Pancreas (tissue), 10 donors: ENCODE data around the gene CACNA2D3. TPM values are rescaled to one million over a fixed set of nuclear protein-coding genes. Genes with fewer than 3 reads are reported as not detected.

ENCODE experiments used
- ATAC-seq, 4 donors: fragments of 200-7000 bp; cut with Tn5 transposase; one replicate each; pipeline versions ENCODE4 v1.8.0 to v1.9.1; 2020; ENCODE audit warnings: mild to moderate bottlenecking in 4 of 4, moderate library complexity in 4 of 4
- DNase-seq, 6 donors: peaks; one replicate each; pipeline ENCODE4 v3.0.0-alpha.2; 2020
- FAIRE-seq: peaks from 2 replicates; lab custom pipeline; 2012; peaks lifted over from hg19 to GRCh38; lab: Jason Lieb, UNC
- H3K27ac ChIP-seq, 4 donors: fragments of 200-600 bp; sonication (generic); 1 replicate in 3 of 4; 2 replicates in 1 of 4; pipeline versions ENCODE4 v1.5.0 to v1.8.0; 2020
- H3K27me3 ChIP-seq, 4 donors: fragments of 200-600 bp; one replicate each; pipeline ENCODE4 v1.8.0; 2021
- H3K36me3 ChIP-seq, 3 donors: fragments of 200-600 bp; sonication (generic) in 1 of 3; one replicate each; pipeline versions ENCODE4 v1.5.0 to v1.8.0; 2020 to 2021
- H3K4me1 ChIP-seq, 3 donors: fragments of 200-600 bp; one replicate each; pipeline ENCODE4 v1.8.0; 2021
- H3K4me3 ChIP-seq, 4 donors: fragments of 200-600 bp; sonication (generic) in 2 of 4; one replicate each; pipeline versions ENCODE4 v1.5.0 to v1.8.0; 2020 to 2021
- H3K9me3 ChIP-seq, 4 donors: fragments of 200-600 bp; one replicate each; pipeline ENCODE4 v1.8.0; 2021
- whole genome bisulfite sequencing, 2 donors: extraction: QIAGEN DNeasy Blood & Tissue Kit; methylation state at CpG; one replicate each; pipeline ENCODE4 v1.1.7; 2013; 5-methylcytosine and 5-hydroxymethylcytosine counted together
- intact Hi-C, 3 donors: fragments of 100-400 bp; cut with DNase I; formaldehyde crosslinking; loops; one replicate each; pipeline versions ENCODE4 v1.11.1 to v1.14.2; 2022
- polyA plus RNA-seq, 2 donors: library from polyadenylated mRNA; stranded (reverse); fragments of 200-250 nt; gene quantifications; one replicate each; pipeline ENCODE4 v1.2.3, GENCODE V29; 2013
- total RNA-seq, 6 donors: library from RNA; stranded (reverse); fragmentation: NEBNext Ultra II Directional in 4 of 6; extraction: Animal tissue kit (Norgen Biotek cat#: 25700) in 4 of 6; gene quantifications; one replicate each; pipeline versions ENCODE4 v1.2.1 to v1.2.4, GENCODE V29; 2021 to 2023
- TF ChIP-seq, protein P1 (sequence below), 4 donors: fragments of 200-600 bp; sonication (generic) in 3 of 4; IDR thresholded peaks; one replicate each; pipeline versions ENCODE4 v1.5.0 to v1.8.0; 2021; ENCODE audit warnings: antibody characterized with exemption in 4 of 4
- donor health status: healthy with polysubstance abuse.
- donor health status: DM: no; HTN: no; CAD: no; lungs with moderate emphysema.
- donor health status: DM: no; HTN: no; CAD: no.
- donor health status: control.
- donor health status: control.
- donor health status: Bipolar disorder and iron deficiency.
- donor health status: DM: yes; HTN: yes; CAD: no.
- donor health status: DM: no; HTN: no; CAD: no.
- donor health status: DM: no; HTN: no; CAD: no.
- donor health status: DM: yes; HTN: yes; CAD: no.

The CACNA2D3 gene
- total RNA-seq (under 1 TPM in 4 of 6 donors, not detected in 2; 0.19 to 0.75 (median 0.37) TPM), polyA plus RNA-seq (under 1 TPM; 0.23 to 0.56 TPM)

DNA sequence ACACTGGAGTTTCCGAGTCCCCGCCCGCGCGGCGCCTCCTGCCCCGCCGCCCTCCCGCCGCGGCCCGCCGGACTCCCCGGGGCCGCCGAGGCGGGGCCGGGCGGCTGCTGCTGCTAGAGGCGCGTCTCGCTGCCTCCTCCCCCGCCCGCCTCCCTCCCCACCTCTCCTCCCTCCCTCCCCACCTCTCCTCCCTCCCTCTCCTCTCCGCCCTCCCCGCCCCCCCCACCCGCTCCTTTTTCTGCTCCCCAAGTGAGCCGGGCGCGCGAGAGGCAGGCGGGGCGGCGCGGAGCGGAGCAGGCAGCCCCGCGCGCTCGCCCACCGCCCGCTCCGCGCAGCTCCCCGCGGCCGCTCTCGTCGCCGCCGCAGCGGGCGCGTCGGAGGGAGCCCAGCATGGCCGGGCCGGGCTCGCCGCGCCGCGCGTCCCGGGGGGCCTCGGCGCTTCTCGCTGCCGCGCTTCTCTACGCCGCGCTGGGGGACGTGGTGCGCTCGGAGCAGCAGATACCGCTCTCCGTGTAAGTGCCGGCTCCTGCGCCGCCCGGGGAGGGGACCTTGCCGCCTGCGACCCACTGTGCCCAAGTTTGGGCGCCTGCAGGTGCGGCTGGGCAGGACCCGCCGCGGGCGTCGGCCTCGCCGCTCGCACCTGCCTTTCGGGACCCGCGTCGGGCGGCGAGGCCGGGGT lies at the start of gene CACNA2D3:
TSS of gene CACNA2D3 (plus strand) at position 229 of the 679 bp plus-strand sequence.
- Histone ChIP-seq H3K9me3 (no peaks in the 10 kb centered on the region), H3K4me3 (peak within 1 kb of the TSS; percentile 20 to 55 (median 30)), H3K27me3 (peaks cover 0 to 37% (median 7%) of the 10 kb centered on the region in 4 donors), H3K27ac (no peak within 1 kb of the TSS), H3K36me3 (no peaks in the 10 kb centered on the region), H3K4me1 (peaks cover 8 to 11% (median 11%) of the 10 kb centered on the region in 3 donors)
- intact Hi-C loops, result no loop called here
- TF ChIP-seq, protein P1, sequence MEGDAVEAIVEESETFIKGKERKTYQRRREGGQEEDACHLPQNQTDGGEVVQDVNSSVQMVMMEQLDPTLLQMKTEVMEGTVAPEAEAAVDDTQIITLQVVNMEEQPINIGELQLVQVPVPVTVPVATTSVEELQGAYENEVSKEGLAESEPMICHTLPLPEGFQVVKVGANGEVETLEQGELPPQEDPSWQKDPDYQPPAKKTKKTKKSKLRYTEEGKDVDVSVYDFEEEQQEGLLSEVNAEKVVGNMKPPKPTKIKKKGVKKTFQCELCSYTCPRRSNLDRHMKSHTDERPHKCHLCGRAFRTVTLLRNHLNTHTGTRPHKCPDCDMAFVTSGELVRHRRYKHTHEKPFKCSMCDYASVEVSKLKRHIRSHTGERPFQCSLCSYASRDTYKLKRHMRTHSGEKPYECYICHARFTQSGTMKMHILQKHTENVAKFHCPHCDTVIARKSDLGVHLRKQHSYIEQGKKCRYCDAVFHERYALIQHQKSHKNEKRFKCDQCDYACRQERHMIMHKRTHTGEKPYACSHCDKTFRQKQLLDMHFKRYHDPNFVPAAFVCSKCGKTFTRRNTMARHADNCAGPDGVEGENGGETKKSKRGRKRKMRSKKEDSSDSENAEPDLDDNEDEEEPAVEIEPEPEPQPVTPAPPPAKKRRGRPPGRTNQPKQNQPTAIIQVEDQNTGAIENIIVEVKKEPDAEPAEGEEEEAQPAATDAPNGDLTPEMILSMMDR (IDR thresholded peaks at IDR 0.05), result no peak
- WGBS, 2 donors, result 1% methylated on average over 40 to 98 of the region's 100 CpGs
- FAIRE-seq (no peak), ATAC-seq (peak in 3 of 4 donors; percentile 70 to 85 (median 78)), DNase-seq (peak in 3 of 6 donors; percentile 10 to 62 (median 61))

DNA sequence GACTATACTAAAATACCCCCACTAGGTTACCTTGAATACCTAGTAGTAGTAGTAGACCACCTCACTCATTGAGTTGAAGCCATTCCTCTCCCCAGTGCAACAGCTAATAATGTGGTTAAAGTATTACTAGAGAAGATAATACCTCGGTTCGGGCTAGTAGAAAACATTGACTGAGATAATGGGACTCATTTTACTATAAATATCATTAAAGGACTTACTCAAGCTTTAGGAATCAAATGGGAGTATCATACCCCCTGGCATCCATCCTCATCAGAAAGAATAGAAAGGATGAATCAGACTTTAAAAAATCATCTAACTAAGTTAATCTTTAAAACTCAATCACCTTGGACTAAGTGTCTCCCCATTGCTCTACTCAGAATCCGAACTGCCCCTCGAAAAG lies 49.0 kb upstream of the CACNA2D3 start:
- Histone ChIP-seq H3K4me3 (no peak overlapping the region), H3K36me3 (no peaks in the 10 kb centered on the region), H3K9me3 (no peaks in the 10 kb centered on the region), H3K4me1 (no peaks in the 10 kb centered on the region), H3K27ac (no peak overlapping the region), H3K27me3 (no peaks in the 10 kb centered on the region)
- no peak for FAIRE-seq
- no peak for DNase-seq
- WGBS, 2 donors, result 62 to 68% methylated on average over 4 of the region's 4 CpGs
- no peak for ATAC-seq
- TF ChIP-seq, protein P1 (IDR thresholded peaks at IDR 0.05), result no peak
- intact Hi-C loops, result no loop called here

DNA sequence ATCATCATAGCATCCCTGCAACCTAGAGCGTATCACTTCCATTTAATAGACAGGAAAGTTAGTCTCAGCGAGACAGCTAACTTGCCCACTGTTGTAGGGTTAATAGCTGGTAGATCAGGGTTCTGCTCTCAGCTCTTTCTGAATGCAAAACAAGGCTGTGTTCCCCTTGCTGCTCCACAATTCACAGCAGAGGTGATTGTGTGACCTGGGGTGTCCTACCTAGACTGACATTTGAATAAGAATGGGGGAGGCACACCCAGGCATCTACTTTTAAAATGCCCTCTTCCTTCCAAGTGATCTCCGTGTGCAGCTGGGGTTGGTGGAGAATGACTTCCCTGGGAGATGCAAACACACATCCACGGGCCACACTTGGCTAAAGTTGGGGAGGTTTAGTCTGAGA lies 43.0 kb upstream of the CACNA2D3 start:
- ATAC-seq (no peak), DNase-seq (no peak), FAIRE-seq (no peak)
- intact Hi-C loops, result no loop called here
- TF ChIP-seq, protein P1 (IDR thresholded peaks at IDR 0.05), result no peak
- no peak overlapping the region for H3K4me3 ChIP-seq
- no peak overlapping the region for H3K27ac ChIP-seq
- no peaks in the 10 kb centered on the region for H3K36me3 ChIP-seq
- no peaks in the 10 kb centered on the region for H3K27me3 ChIP-seq
- 51 to 55% methylated on average over 4 of the region's 4 CpGs for WGBS, 2 donors
- H3K4me1 ChIP-seq, result no peaks in the 10 kb centered on the region
- no peaks in the 10 kb centered on the region for H3K9me3 ChIP-seq

DNA sequence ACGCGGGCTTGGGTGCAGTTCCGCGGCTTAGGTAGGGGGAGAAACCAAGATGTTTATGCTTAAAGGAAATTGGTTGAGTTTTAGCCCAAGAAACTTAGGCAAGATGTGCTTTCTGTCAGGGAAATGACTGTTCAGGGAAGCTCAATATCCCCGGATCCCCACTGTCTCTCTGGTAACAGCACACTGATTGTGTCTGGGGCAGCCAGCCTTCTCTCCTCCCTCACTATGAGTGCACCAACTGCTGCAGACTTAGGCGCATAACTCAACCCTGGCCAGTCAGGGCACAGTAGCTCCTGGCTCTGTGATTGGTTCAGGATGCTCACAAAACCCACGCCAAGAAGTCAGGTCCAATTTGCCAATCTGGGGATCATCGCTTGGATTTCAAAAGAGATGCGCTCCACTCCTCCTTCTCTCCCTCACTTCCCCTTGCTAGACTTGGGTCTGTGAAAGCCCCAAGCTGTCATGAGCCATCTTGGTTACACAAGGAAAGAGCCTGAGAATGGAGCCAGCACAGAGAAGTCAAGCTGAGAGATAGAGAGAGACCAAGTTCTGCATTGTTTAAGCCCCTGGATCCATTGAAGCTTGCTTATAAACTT lies 42.5 kb upstream of the CACNA2D3 start:
- DNase-seq (no peak), ATAC-seq (no peak), FAIRE-seq (no peak)
- H3K27me3 ChIP-seq, result no peaks in the 10 kb centered on the region
- intact Hi-C loops, result no loop called here
- H3K4me3 ChIP-seq, result no peak overlapping the region
- H3K36me3 ChIP-seq, result no peaks in the 10 kb centered on the region
- no peaks in the 10 kb centered on the region for H3K4me1 ChIP-seq
- WGBS, 2 donors, result 51 to 56% methylated on average over 9 of the region's 9 CpGs
- TF ChIP-seq, protein P1 (IDR thresholded peaks at IDR 0.05), result no peak
- no peak overlapping the region for H3K27ac ChIP-seq
- no peaks in the 10 kb centered on the region for H3K9me3 ChIP-seq

DNA sequence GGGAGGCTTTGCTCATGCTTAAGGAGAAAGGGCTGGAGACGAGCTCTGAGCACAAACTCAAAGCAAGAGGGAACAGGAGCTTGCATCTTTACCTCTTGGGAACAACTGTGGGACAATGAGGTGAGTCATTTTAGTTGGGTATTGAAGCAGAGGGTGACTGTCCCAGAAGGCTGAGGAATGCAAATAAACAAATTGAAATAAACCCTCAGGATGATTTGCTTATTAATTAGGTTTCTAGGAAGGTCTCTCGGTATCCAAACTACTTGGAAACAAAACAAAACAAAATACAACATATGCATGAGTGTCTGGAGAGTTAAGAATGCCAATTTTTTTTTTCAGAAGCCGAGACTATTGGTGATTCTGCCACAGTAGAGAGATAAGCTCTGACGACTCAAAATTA lies 38.4 kb upstream of the CACNA2D3 start:
- FAIRE-seq, result no peak

More for the DNA sequence above, 38.4 kb upstream of the CACNA2D3 start:
- no peaks in the 10 kb centered on the region for H3K36me3 ChIP-seq
- H3K27me3 ChIP-seq, result peaks cover 0 to 7% (median 3%) of the 10 kb centered on the region in 4 donors
- TF ChIP-seq, protein P1 (IDR thresholded peaks at IDR 0.05), result no peak
- DNase-seq (no peak), ATAC-seq (no peak)
- no peaks in the 10 kb centered on the region for H3K9me3 ChIP-seq
- H3K4me3 ChIP-seq, result no peak overlapping the region
- H3K27ac ChIP-seq, result no peak overlapping the region
- WGBS, 2 donors, result 59 to 62% methylated on average over 4 of the region's 4 CpGs
- intact Hi-C loops, result no loop called here
- no peaks in the 10 kb centered on the region for H3K4me1 ChIP-seq
